ENCODE results near the gene SCGB2A2. TPM values are rescaled to one million over a fixed set of nuclear protein-coding genes. Genes with fewer than 3 reads are reported as not detected.

The SCGB2A2 gene
- total RNA-seq, 1 donor from 2014 or later = not detected

DNA sequence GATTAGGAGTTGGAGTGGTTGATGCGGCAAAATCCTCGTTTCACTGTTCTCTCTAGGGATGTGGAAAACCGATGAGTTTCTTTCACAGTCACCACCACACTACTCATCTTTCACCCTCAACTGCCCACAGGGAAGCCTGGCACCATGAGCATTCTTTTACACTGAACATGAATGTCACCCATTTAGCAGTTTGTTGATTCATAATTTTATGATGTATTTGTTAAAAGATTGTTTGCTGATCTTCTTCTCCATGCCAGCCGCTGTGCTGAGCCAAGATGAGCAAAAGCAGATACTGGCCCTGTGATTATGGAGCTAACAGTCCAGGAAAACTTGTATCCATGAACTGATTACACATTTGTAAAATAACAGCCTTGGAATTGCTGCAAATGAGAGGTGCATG is 31.8 kb upstream of the SCGB2A2 start:
- H3K27ac ChIP-seq = no peak overlapping the region
- intact Hi-C loops (cut with DNase I) = no loop called here
- ATAC-seq (no peak), DNase-seq (no peak)
- no peaks in the 10 kb centered on the region for H3K4me1 ChIP-seq
- H3K36me3 ChIP-seq = no peaks in the 10 kb centered on the region
- H3K4me3 ChIP-seq = no peak overlapping the region
- H3K27me3 ChIP-seq = peaks cover 10% of the 10 kb centered on the region
- H3K9me3 ChIP-seq = no peaks in the 10 kb centered on the region
- TF ChIP-seq, protein P1, sequence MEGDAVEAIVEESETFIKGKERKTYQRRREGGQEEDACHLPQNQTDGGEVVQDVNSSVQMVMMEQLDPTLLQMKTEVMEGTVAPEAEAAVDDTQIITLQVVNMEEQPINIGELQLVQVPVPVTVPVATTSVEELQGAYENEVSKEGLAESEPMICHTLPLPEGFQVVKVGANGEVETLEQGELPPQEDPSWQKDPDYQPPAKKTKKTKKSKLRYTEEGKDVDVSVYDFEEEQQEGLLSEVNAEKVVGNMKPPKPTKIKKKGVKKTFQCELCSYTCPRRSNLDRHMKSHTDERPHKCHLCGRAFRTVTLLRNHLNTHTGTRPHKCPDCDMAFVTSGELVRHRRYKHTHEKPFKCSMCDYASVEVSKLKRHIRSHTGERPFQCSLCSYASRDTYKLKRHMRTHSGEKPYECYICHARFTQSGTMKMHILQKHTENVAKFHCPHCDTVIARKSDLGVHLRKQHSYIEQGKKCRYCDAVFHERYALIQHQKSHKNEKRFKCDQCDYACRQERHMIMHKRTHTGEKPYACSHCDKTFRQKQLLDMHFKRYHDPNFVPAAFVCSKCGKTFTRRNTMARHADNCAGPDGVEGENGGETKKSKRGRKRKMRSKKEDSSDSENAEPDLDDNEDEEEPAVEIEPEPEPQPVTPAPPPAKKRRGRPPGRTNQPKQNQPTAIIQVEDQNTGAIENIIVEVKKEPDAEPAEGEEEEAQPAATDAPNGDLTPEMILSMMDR (IDR thresholded peaks at IDR 0.05) = no peak

DNA sequence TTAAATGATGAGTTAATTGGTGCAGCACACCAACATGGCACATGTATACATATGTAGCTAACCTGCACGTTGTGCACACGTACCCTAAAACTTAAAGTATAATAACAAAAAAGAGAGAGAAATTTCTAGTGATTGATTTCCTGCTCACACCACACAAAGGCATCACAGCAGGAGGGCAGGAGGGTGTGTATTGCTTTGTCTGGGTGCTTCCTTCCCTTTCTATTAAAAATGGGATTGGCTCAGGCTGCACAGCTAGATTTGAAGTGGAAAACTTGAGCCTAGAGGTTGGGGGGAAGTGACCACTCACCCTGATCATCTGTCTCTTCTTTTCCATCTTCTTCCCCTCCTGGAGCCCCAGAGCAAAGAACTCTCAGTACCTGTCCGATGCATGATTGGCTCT is 28.9 kb upstream of the SCGB2A2 start:
- TF ChIP-seq, protein P1 (IDR thresholded peaks at IDR 0.05) = no peak
- intact Hi-C loops (cut with DNase I) = no loop called here
- ATAC-seq (no peak), DNase-seq (no peak)
- Histone ChIP-seq H3K27ac (no peak overlapping the region), H3K27me3 (peaks cover 13% of the 10 kb centered on the region), H3K9me3 (no peaks in the 10 kb centered on the region), H3K4me1 (no peaks in the 10 kb centered on the region), H3K4me3 (no peak overlapping the region), H3K36me3 (no peaks in the 10 kb centered on the region)

DNA sequence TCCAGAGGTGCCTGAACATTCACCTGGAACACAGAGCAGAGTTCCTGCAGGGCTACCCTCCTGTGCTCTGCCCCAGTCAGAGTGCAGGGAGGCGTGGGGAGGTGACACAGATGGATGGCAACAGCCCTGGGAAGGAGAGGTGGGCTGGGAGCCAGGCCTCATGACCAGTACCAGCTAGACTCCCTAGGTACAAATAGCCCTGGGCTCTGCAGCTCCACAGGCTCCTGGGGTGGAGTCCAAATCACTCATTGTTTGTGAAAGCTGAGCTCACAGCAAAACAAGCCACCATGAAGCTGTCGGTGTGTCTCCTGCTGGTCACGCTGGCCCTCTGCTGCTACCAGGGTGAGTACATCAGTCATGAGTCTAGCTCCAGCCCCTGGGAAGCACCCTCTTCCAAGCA is 27.9 kb upstream of the SCGB2A2 start, which contains the start of gene SCGB1D2:
Gene SCGB1D2, plus strand, starts transcription at position 219 of the 400 bp plus-strand sequence. Its CDS starts 69 bp downstream, at position 288.
- Histone ChIP-seq H3K27ac (no peak within 1 kb of the TSS), H3K9me3 (no peaks in the 10 kb centered on the region), H3K27me3 (peaks cover 16% of the 10 kb centered on the region), H3K4me1 (no peaks in the 10 kb centered on the region), H3K36me3 (no peaks in the 10 kb centered on the region), H3K4me3 (no peak within 1 kb of the TSS)
- ATAC-seq (no peak), DNase-seq (no peak)
- TF ChIP-seq, protein P1 (IDR thresholded peaks at IDR 0.05) = no peak
- intact Hi-C loops (cut with DNase I) = no loop called here

DNA sequence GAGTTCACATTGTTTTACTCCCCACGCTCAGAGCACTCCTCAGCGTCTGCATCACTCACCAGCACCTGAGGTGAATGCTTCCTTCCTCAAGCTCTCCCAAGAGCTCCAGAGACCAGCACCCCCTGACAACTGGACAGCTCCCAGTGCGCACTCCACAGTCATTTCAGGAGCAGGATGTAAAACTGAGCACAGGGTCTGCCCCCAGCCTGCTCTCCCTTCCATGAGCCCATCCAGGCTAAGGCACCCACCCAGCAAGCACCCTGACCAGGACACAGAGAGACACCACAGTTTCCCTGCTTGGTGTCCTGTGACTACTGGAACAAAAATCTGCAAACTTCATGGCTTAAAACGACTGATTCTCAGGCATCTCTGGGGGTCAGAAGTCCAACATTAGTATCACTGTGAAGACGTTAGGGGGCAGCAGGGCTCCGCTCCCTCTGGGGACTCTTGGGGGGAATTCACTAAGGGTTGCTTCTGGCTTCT is 24.6 kb upstream of the SCGB2A2 start:
- Histone ChIP-seq H3K4me1 (no peaks in the 10 kb centered on the region), H3K27ac (no peak overlapping the region), H3K4me3 (no peak overlapping the region), H3K9me3 (no peaks in the 10 kb centered on the region), H3K27me3 (peaks cover 21% of the 10 kb centered on the region), H3K36me3 (no peaks in the 10 kb centered on the region)
- TF ChIP-seq, protein P1 (IDR thresholded peaks at IDR 0.05) = no peak
- intact Hi-C loops (cut with DNase I) = no loop called here
- ATAC-seq (peak; percentile 76), DNase-seq (no peak)

DNA sequence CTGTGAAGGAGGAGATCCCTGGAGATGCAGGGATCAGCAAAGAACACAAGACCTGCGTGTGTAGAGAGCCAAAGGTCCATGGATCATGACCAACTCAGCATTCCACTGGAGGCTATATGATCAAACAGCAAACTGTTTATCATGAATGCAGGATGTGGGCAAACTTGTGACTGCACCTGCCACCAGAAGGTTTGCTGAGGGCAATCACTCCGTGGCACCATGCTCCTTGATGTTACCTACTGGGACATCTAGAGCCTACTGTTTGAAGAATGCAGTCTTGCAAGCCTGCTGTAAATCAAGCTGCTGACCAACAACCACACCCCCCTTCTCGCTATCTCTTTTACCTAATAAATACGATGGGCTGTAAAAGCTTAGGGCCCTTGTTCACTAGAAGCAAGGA is 18.3 kb upstream of the SCGB2A2 start:
- Histone ChIP-seq H3K36me3 (no peaks in the 10 kb centered on the region), H3K9me3 (peaks cover 21% of the 10 kb centered on the region), H3K27me3 (peaks cover 17% of the 10 kb centered on the region), H3K4me1 (no peaks in the 10 kb centered on the region), H3K27ac (no peak overlapping the region), H3K4me3 (no peak overlapping the region)
- no peak for DNase-seq
- TF ChIP-seq, protein P1 (IDR thresholded peaks at IDR 0.05) = no peak
- ATAC-seq = no peak
- intact Hi-C loops (cut with DNase I) = no loop called here

DNA sequence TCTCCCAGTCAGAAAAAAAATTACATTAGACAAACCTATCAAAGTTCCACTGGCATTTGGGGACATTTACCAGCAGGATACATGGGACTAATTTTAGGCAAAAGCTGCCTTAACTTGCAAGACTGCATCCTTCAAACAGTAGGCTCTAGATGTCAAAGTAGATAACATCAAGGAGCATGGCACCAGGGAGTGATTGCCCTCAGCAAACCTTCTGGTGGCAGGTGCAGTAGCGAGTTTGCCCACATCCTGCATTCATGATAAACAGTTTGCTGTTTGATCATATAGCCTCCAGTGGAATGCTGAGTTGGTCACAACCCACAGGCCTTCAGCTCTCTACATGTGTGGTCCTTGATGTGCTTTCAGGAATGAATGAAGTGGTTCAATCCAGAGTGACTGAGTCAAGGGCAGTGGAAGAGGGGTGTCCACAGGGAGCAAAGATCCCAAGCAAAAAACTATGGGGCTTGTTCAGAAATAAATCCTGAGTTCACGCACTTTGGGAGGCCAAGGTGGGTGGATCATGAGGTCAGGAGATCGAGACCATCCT is 15.9 kb upstream of the SCGB2A2 start:
- H3K4me1 ChIP-seq = no peaks in the 10 kb centered on the region
- intact Hi-C loops (cut with DNase I) = no loop called here
- peaks cover 21% of the 10 kb centered on the region for H3K9me3 ChIP-seq
- no peaks in the 10 kb centered on the region for H3K27me3 ChIP-seq
- ATAC-seq = no peak
- H3K27ac ChIP-seq = no peak overlapping the region
- no peak for DNase-seq
- TF ChIP-seq, protein P1 (IDR thresholded peaks at IDR 0.05) = no peak
- no peak overlapping the region for H3K4me3 ChIP-seq
- no peaks in the 10 kb centered on the region for H3K36me3 ChIP-seq

Data from upper lobe of right lung (tissue), 1 donor.